ENCODE results near the gene ARL6IP6.

DNA sequence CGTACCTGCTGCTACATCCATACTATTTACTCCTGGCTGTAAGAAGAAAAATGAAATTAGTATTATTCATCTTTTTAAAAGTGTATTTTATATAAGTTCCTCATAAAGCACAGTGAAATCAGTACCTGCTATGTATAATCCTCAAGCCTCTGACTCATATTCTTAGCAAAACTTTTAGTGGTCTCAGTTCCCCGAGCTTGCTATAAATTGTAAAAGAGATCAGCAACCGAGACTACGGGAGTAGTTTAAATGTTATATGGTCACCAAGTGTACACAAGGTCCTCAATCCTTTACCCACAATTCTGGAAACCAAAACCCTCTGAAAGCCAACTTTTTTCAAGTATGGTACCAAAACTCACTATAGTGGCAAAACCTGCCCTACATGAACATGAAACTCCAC is 25.4 kb upstream of the ARL6IP6 start:
- TF ChIP-seq GATA2 (CRISPR knock-in tag; IDR thresholded peaks at IDR 0.05) (no peak), TCF12 (IDR thresholded peaks at IDR 0.05) (no peak), POLR2AphosphoS5 (IDR thresholded peaks at IDR 0.05; ENCODE audit: low read depth, low read length) (no peak), EP300 (IDR thresholded peaks at IDR 0.05; ENCODE audit: borderline replicate concordance in 1 of 2, low read depth in 1 of 2, low read length in 1 of 2) (no peak)
- TF ChIP-seq, protein P1, sequence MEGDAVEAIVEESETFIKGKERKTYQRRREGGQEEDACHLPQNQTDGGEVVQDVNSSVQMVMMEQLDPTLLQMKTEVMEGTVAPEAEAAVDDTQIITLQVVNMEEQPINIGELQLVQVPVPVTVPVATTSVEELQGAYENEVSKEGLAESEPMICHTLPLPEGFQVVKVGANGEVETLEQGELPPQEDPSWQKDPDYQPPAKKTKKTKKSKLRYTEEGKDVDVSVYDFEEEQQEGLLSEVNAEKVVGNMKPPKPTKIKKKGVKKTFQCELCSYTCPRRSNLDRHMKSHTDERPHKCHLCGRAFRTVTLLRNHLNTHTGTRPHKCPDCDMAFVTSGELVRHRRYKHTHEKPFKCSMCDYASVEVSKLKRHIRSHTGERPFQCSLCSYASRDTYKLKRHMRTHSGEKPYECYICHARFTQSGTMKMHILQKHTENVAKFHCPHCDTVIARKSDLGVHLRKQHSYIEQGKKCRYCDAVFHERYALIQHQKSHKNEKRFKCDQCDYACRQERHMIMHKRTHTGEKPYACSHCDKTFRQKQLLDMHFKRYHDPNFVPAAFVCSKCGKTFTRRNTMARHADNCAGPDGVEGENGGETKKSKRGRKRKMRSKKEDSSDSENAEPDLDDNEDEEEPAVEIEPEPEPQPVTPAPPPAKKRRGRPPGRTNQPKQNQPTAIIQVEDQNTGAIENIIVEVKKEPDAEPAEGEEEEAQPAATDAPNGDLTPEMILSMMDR (IDR thresholded peaks at IDR 0.05), result no peak
- TF ChIP-seq, protein P2, sequence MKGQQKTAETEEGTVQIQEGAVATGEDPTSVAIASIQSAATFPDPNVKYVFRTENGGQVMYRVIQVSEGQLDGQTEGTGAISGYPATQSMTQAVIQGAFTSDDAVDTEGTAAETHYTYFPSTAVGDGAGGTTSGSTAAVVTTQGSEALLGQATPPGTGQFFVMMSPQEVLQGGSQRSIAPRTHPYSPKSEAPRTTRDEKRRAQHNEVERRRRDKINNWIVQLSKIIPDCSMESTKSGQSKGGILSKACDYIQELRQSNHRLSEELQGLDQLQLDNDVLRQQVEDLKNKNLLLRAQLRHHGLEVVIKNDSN (IDR thresholded peaks at IDR 0.05; ENCODE audit: borderline replicate concordance, low read depth), result no peak
